ENCODE data around the gene OR6B3.
"Not testable (repeated sequence)": the region's sequence is repeated elsewhere in the genome, so short reads cannot be mapped to it uniquely, and the experiment has no call there.

Gene OR6B3

DNA sequence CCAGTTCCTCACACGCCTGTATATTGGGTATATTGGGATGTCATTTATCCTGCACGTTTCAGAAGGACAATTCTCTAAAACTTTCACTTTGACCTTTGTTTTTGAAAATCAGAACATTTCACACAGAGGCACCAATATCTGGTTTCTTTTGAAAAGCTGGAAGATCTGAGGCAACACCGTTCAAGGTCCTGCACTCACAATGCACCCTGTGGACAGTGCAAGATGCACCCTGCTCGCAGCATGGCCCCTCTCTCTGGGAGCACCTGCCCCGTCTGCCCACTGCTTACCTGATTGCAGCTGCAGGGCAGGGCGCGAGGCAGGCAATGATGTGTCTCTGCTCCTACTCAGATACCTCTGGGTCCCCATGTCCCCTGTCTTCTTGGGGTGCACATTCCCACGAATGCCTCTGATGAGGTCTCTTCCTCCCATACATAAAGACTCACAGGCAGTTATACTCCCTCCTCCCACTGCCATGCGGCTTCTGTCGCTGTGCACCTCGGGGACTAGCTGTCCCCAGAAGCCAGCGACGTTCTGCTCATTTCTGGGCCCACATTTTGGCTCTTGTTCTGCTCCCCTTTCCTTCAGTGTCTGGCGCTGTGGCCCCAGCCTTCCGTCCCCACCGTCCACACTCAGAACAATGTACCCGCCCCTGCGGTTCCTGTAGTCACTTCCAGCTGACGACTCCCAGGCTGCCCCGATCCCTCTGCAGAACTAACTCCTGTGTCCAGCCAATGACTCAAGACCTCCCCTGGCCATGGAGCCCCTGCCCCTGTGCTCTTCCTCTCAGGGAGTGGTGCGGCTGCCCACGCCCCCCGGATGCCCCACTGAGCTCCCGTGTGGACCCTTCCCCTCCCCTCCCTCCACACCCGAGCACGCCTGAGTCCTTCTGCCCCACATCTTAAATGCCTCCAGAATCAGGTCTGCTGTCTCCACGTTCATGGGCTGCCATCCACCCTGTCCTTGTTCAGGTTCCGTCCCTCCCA, at the start of gene OR6B3:
Gene OR6B3 (minus strand): TSS at position 349 of the 983 bp plus-strand sequence.
- no peak for DNase-seq (ENCODE audit: low spot score)

DNA sequence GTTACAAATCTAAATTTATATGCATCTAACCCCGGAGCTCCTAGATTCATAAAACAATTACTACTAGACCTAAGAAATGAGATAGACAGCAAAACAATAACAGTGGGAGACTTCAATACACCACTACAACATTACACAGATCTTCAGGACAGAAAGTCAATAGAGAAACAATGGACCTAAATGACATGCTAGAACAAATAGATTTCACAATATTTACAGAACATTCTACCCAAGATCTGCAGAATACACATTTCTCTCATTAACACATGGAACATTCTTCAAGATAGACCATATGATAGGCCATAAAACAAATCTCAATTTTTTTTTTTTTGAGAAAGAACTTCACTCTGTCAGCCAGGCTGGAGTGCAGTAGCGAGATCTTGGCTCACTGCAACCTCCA, 45.0 kb upstream of the OR6B3 start:
- DNase-seq (ENCODE audit: low spot score), result no peak

DNA sequence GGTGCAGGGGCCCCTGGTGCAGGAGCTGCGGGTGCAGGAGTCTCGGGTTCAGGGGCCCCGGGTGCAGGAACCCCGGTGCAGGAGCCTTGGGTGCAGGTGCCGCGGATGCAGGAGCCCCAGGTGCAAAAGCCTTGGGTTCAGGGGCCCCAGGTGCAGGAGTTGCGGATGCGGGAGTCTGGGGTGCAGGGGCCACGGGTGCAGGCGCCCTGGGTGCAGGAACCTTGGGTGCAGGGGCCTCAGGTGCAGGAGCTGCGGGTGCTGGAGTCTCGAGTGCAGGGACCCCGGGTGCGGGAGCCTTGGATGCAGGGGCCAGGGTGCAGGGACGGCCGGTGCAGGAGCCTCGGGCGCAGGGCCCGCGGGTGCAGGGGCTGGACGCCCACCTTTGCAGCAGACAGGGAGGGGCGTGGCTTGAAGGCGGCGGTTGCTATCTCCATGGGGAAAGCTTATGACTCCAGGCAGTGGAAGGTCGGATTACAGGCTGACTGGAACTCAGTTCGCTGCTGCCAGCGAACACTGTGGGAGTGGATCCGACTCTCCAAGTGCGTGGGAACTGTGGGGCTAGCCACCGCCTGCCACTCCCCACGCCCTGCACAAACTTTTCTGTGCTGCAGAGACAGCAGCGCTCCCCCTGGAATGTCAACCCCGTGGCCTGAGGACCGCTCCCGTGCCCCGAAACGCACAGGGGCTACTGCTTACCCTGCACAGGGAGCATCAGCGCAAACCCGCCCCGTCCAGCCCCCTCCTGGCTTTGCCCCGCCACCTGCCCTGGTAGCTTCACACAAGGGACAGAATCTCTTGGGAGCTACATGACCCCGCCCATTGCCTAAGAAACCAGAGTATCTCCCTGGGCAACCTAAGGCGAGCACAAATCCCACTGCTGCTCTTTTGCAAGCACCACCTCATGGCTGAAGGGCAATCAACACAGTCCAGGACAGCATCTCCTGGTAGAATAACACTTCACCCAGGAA, 42.5 kb upstream of the OR6B3 start:
- DNase-seq (ENCODE audit: low spot score), result no peak

DNA sequence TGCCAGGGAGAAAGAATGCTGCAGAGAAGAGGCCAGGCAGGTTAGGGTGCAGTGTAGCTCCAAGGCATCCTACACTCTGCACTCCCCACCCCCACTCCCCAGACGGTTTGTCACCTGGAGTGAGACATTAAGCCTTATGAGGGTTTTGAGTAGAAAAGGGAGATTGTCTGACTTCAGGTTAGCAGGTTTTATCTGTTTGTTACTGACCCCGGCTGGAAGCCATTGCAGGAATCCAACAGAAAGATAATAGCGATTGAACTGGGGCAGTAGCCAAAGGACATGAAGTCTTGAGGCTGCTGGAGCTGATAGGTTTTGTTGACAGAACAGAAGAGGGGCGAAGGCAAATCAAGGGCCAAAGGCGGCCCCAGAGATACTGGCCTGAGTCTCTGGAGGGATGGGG, 36.0 kb upstream of the OR6B3 start:
- no peak for DNase-seq (ENCODE audit: low spot score)

DNA sequence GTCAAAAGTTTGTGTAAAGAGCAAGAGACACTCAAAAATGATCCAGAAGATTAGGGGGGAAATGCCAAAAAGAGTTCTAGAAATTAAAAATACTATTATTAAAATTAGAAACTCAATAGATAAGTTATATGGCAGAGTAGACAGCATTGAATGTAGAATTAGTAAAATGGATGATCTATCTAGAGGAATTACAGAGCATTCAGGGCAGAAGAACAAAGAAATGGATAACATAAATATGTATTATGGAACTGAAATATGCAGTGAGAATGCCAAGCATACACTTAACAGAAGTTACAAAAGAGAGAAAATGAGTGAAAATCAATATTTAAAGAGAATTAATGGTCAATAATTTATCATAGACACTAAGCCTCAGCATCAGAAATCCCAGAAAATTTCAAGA, 33.2 kb upstream of the OR6B3 start:
- no peak for DNase-seq (ENCODE audit: low spot score)

DNA sequence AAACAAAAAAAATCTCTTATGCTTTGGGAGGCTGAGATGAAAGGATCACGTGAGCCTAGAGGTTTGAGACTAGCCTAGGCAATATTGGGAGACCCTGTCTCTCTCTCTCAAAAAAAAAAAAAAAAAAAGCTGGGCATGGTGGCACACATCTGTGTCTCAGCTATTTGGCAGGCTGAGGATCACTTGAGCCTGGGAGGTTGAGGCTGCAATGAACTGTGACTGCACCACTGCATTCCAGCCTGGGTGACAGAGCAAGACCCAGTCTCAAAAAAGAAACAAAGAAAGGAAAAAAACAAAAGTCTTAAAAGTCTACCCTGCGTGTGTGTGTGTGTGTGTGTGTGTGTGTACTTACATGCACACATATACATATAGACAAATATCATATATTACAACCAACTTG, 25.3 kb upstream of the OR6B3 start:
- DNase-seq (ENCODE audit: low spot score), result no peak

DNA sequence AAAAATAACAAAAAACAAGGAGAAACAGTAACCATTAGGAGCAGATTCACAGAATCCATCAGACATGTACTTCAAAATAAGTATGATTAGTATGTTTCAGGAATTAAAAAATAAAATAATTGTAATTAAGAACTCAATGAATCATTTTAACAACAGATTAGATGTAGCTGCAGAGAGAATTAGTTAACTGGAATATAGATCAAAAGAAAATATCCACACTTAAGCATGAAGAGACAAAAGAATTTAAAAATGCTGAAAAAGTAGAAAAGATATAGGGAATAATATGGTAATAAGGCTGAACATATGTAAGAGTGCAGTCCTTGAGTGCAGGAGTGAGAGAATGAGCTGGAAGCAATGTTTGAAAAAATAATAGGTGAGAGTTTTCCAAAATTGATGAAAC, 24.1 kb upstream of the OR6B3 start:
- no peak for DNase-seq (ENCODE audit: low spot score)

DNA sequence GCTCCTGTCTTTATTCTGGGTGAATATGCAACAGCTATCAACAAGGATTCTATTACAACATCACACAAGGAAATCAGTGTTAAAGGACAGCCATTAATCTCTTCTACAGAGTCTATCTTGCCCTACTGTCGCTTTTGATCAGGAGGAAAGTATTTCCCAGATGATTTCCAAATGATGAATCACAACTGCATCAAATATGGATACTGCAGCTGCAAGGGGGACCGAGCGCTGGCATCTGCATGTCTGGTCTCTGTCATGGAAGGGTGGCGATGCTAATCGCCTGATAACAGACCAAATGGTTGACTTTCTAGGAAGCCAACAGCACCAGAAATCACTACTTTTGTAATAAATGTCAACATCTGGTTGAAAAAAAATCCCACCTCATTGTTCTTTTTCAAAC, 21.2 kb upstream of the OR6B3 start:
- DNase-seq (ENCODE audit: low spot score), result no peak

DNA sequence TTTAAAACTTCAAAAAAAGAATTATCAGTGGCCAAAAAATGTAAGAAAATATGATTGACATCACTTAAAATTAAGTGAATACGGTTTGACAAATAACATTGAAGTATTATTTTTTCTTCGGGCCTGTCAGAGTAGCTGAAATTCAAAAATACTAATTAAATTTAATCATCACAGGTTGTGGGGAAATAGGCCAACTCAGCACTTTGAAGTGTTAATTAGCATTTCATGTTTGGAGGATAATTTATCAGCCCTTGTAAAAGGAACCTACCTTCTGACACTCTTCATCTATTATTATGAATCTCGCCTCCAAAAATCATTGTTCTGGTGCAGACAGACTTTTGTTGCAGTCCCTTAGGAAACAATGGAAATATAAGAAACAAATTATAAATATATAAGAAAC, 17.6 kb upstream of the OR6B3 start:
- no peak for DNase-seq (ENCODE audit: low spot score)

DNA sequence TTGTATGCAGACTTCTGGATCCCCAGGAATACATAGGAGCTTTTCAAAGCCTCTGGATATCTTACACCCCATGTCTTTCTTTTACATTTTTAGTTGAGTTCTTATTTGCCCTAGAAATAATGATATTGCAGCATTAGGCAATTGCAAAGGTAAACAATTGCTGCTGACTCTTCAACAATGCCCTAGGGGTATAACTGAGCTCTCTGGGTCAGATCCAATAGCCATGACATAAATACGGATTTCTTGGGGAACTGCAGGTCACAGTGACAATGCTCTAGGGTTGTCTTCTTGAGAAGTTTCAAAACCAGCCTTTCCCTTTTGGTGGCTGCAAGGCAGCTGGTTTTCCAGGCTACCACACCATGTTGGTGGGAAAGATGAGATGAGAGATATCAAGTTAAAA, 16.5 kb upstream of the OR6B3 start:
- DNase-seq (ENCODE audit: low spot score), result no peak

DNA sequence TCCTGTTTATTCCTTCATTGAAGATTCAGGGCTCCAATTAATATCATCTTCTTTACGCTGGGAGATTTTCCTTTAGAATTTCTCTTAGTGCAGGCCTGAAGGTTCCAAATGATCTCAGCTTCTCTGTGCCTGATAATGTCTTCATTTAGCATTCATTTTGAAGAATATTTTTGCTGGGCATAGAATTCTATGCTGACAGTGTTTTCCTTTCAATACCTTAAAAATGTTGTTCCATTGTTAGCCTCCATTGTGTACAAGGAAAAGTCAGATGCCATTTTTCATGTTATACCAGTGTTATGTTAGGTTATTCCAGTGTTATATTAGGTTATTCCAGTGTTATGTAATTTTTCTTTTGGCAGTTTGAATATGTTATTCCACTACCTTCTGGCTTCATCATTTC, 14.9 kb upstream of the OR6B3 start:
- no peak for DNase-seq (ENCODE audit: low spot score)

DNA sequence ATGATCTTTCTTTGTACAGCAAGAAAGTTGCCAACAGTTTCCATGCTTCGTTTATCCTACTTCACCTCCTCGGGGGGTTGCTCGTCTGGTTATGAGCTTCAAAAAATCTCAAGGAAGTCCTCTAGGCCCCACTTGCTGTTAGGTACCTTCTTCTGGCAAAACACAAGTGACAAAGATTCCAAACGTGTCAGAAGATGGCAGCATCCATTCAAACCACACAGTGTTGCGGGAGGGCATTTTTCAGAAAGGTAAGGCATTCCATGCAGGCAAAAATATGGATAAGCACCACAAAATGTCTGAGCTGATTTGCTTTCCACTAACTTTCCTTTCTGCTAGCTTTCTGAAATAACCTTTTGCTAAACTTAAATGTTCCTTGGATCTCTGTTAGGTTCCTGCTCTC, 13.2 kb upstream of the OR6B3 start:
- DNase-seq (ENCODE audit: low spot score), result no peak

DNA sequence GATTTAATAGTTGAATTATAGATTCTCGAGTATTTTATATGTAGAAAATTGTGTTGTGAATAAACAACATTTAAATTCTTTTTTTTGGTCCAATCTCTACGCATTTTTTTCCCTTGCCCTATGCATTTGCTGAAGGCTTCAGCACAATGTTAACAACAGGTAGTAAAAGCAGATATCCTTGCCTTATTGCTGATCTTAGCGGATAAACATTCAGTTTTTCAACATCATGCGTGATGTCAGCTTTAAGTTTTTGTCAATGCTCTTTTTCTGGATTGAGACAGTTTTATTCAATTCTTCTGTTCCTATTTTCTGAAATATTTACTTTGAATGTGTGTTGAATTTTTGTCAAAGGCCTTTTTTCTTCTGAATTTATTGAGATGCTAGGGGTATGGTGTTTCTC, 11.6 kb upstream of the OR6B3 start:
- DNase-seq (ENCODE audit: low spot score), result no peak

DNA sequence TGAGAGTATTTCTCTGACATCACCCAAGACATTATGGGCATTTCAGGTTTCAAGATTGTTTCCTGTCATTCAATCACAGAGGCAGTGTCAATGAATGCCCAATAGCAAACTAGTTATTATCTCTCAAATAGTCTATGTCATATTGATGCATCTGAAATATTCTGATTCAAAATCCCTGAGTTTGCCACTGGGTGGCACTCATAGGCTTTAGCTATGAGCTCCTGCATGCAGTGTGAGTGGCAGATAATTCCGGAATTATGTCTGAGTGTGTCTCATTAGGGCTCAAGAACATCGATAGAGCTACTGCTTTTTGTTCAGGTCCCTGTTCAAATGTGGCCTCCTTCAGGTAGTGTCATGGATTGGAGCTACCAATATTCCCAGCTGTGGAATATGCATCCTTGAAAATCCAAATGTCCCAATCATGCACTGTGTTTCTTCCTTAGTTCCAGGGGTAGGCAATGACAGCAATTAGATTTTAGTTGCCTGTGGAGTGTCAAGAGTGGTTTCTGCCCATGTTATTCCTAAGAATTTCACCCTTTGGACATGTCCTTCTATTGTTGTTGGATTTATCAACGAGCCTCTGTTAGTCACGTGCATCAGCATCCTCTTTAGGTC, 7.8 kb upstream of the OR6B3 start:
- peak; percentile 39 for DNase-seq (ENCODE audit: low spot score)

DNA sequence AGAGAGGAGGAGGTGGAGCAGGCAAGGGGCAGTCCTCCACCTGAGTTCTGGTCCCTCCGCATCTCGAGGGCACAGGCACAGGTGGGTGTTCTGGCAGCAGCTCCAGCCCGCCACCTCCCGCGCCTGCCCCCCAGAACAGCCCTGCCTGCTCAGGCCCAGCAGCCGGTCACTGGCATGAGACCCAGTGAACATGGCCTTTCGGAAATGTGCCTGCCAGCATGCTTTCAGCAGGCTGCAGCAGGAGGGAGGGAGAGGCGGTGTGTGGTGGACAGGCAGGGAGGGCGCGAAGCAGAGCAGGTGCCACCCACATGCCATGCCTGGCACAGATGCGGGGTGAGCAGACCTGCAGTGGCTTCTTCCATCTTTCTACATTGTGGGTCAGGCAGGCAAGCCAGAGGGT, 3.4 kb upstream of the OR6B3 start:
- no peak for DNase-seq (ENCODE audit: low spot score)

DNA sequence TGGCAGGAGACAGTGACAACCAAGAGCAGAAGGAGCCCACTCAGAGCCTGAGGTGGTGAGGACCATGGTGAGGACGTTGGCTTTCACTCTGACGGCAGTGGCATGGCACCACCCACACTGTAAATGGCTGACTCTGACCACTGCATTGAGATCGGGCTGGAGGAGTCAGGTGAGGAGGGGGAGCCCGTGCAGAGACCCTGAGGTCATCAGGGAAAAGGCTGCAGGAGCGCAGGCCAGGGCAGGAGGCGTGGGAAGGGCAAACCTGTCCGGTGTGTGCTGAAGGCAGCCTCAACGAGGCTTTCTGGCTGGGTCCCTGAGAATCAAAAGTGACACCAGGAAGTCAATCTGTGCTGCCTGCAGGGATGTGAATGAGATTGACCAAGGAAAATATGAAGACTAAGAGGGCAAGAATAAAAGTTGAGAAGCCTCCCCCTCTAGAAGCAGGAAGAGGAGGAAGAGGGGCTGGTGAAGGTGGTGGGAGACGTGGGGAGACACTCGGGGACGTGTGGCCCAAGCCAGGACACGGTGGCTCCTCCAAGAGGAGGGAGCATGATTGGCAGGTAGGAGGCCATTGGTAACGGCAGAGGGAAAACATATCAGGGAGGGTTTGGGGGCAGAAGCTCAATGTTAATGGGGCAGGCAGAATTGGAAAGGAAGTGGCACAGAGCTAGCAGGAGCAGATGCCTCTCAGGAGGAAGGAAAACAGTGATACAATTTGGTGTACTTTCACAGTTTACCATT, 2.0 kb upstream of the OR6B3 start:
- DNase-seq (ENCODE audit: low spot score), result no peak

DNA sequence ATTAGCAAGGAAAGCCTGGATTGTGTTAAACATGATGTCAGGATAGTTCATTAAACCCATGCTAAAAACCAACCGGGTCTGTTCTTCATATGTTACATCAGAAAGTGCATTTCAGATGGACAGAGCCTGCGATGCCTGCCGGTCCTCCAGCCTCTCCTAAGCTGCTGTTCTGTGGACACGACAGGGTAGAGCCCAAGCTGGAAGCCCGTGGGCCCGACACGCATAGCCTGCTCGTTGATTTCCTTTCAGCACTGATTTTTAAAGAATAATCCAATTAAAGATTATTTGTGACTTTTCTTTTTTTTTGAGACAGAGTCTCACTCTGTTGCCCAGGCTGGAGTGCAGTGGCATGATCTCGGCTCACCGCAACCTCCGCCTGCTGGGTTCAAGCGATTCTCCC, 797 bp downstream of the OR6B3 start:
- DNase-seq (ENCODE audit: low spot score), result no peak

DNA sequence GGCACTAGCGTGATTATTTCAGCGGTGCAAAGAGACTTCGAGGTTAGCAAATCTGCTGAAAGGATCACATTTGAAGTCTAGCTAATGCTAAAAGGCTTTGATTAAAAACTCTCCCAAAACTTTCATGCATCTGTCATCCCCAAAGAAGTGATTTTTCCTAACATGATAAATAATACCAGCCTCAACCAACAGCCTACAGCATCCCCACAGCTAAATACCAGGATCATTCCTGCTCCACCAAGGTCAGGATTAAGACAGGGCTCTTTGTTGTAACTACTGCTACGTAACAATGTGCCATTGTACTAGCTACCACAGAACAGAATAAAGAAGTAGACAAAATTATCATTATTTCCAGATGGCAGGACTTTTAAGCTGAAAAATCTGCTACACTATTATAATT, 1.6 kb downstream of the OR6B3 start:
- no peak for DNase-seq (ENCODE audit: low spot score)

DNA sequence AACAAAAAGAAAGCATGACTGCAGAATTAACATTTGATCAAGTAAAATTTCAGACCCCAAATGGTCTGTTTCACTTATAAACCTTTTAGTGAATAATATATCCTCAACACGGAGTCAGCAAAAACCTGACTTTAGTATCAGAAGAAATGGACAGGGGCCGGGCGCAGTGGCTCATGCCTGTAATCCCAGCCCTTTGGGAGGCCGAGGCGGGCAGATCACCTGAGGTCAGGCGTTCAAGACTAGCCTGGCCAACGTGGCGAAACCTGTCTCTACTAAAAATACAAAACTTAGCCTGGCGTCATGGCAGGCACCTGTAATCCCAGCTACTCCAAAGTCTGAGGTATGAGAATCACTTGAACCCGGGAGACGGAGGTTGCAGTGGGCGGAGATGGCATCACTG, 3.0 kb downstream of the OR6B3 start:
- DNase-seq (ENCODE audit: low spot score), result no peak

DNA sequence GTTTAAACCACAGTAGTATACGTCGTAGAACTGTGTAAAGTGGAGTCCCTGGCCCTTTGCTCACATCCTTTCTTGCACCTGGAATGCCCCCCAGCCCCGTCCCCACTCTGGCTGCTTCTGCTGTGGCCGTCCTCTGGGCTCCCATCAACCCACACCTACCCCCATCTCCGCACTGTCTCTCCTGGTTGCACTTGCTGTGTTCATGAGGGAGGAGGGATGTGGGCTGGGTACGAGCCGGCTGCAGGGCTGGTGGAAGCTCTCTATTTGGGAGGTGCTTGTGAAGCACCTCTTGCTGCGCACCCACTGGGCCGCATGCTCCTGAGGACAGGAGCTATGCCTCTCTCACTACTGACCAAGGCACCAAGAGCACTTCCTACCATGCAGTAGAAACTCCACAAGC, 5.1 kb downstream of the OR6B3 start:
- DNase-seq (ENCODE audit: low spot score), result no peak

DNA sequence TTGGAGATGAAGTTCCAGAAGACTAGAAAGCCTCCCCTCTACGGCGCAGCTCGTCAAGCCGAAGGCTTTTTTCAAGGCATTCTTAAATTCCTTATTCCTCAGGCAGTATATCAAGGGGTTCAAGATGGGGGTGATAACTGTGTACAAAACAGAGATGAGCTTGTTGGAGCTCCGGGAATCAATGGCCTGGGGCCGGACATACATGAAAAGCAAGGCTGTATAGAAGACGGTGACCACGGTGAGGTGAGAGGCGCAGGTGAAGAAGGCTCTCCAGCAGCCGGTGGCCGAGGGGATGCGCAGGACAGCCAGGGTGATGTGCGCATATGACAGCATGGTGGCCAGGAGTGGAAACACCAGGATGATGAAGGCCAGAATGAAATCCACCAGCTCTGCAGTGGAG, 8.2 kb downstream of the OR6B3 start:
- DNase-seq (ENCODE audit: low spot score), result no peak

DNA sequence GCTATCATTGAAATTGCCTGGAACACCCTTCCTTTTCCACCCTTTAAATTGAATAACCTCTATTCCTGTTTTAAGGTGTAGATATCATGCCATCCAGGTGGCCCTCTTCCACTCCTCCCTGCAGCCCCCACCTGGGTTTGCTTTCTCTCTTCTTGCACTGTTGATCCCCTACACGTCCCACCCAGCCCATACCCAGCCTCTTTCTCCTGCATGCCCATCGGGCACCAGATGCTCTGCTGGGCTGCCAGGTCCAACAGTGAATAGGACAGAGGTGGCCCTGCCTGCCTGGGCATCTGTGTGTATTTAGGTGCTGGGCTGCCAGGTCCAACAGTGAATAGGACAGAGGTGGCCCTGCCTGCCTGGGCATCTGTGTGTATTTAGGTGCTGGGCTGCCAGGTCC, 9.2 kb downstream of the OR6B3 start:
- not testable (repeated sequence) for DNase-seq (ENCODE audit: low spot score)
